GM12878 (cell line): ENCODE results near the gene RAPGEF1. TPM values are rescaled to one million over a fixed set of nuclear protein-coding genes. Genes with fewer than 3 reads are reported as not detected.

ENCODE experiments used
- ATAC-seq: fragments of 200-7000 bp; cut with Tn5 transposase; 3 replicates; pipeline ENCODE4 v1.9.1; 2020; ENCODE audit warnings: mild to moderate bottlenecking, moderate library complexity
- BruUV-seq: library from RNA; stranded (reverse); fragments of 400-500 nt; replicated peaks from 2 replicates; lab custom pipeline; 2021; lab: Mats Ljungman, UMichigan
- CTCF ChIA-PET: fragments of 300-600 bp; sonication (Branson Sonifier 250); formaldehyde crosslinking; extraction: SDS; loops from one replicate; lab custom pipeline; 2021; ENCODE audit warnings: inconsistent platforms; lab: Yijun Ruan, JAX
- POLR2A ChIA-PET: fragments of 350-600 bp; formaldehyde crosslinking; extraction: SDS; loops from one replicate; lab custom pipeline; 2021; ENCODE audit warnings: inconsistent platforms; lab: Charles Lee
- RAD21 ChIA-PET: fragments of 300-600 bp; sonication (Branson Sonifier 250); formaldehyde crosslinking; loops from one replicate; lab custom pipeline; 2023; ENCODE audit warnings: antibody characterized with exemption; ENCODE audit not compliant: unreplicated experiment; lab: Charles Lee
- SMC1A ChIA-PET: fragments of 300-600 bp; sonication (Branson Sonifier 250); formaldehyde crosslinking; loops from one replicate; lab custom pipeline; 2023; ENCODE audit not compliant: unreplicated experiment, uncharacterized antibody; lab: Charles Lee
- DNase-seq: peaks from one replicate; pipeline ENCODE4 v3.0.0-alpha.2; 2011; ENCODE audit warnings: low read depth, low spot score
- FAIRE-seq: peaks from 3 replicates; lab custom pipeline; 2011; peaks lifted over from hg19 to GRCh38; lab: Jason Lieb, UNC
- H2AFZ ChIP-seq: 2 replicates; pipeline ENCODE4 v1.6.0; 2011; ENCODE audit warnings: low read depth, low read length, control low read depth; ENCODE audit not compliant: control insufficient read depth
- H3K27ac ChIP-seq: 2 replicates; pipeline ENCODE4 v1.5.1; 2011; ENCODE audit warnings: control low read depth; ENCODE audit not compliant: control insufficient read depth, insufficient read depth
- H3K27me3 ChIP-seq, 2 experiments: replicated peaks in 1 of 2; 2 replicates each; pipeline versions ENCODE4 v1.6.0 to v1.6.1; 2011; ENCODE audit warnings: low read length in 1 of 2; ENCODE audit not compliant: control insufficient read depth in 2 of 2, insufficient read depth in 2 of 2
- H3K36me3 ChIP-seq, 2 experiments: 2 replicates each; pipeline ENCODE4 v1.5.1; 2011; ENCODE audit warnings: low read length in 1 of 2; ENCODE audit not compliant: control insufficient read depth in 2 of 2, insufficient read depth in 2 of 2
- H3K4me1 ChIP-seq: 2 replicates; pipeline ENCODE4 v1.6.1; 2011; ENCODE audit warnings: mild to moderate bottlenecking, low read length, moderate library complexity, mixed read lengths; ENCODE audit not compliant: control insufficient read depth, insufficient read depth
- H3K4me2 ChIP-seq: 2 replicates; pipeline ENCODE4 v1.6.0; 2011; ENCODE audit warnings: control low read depth; ENCODE audit not compliant: control insufficient read depth, insufficient read depth
- H3K4me3 ChIP-seq: fragments of 200-600 bp; sonication (generic); 2 replicates; pipeline ENCODE4 v1.5.1; 2016
- H3K79me2 ChIP-seq: 2 replicates; pipeline ENCODE4 v1.6.0; 2011; ENCODE audit warnings: low read length; ENCODE audit not compliant: control insufficient read depth, insufficient read depth
- H3K9ac ChIP-seq: 2 replicates; pipeline ENCODE4 v1.8.0; 2011; ENCODE audit warnings: low read length, control low read depth, mixed read lengths; ENCODE audit not compliant: control insufficient read depth, insufficient read depth
- H3K9me3 ChIP-seq: replicated peaks from 3 replicates; pipeline ENCODE4 v1.5.1; 2011; ENCODE audit warnings: mild to moderate bottlenecking, low read length; ENCODE audit not compliant: control insufficient read depth, insufficient read depth
- H4K20me1 ChIP-seq: 2 replicates; pipeline ENCODE4 v1.6.0; 2011; ENCODE audit not compliant: control insufficient read depth, insufficient read depth
- BMI1 ChIP-seq: fragments of 450-650 bp; IDR thresholded peaks from 2 replicates; pipeline ENCODE4 v1.6.1; 2016; ENCODE audit warnings: mild to moderate bottlenecking, moderate library complexity, borderline replicate concordance
- EZH2 ChIP-seq: IDR thresholded peaks from 2 replicates; pipeline ENCODE4 v1.6.1; 2012; ENCODE audit warnings: low read depth, mild to moderate bottlenecking, control low read depth, inconsistent platforms, low read length, borderline replicate concordance; ENCODE audit not compliant: control insufficient read depth
- FOXM1 ChIP-seq: IDR thresholded peaks from 2 replicates; pipeline ENCODE4 v1.6.1; 2012; ENCODE audit warnings: low read depth, mild to moderate bottlenecking, inconsistent platforms, low read length, moderate library complexity
- HCFC1 ChIP-seq: fragments of 150-350 bp; IDR thresholded peaks from 2 replicates; pipeline ENCODE4 v1.6.1; 2014; ENCODE audit warnings: low read length
- IRF4 ChIP-seq: IDR thresholded peaks from 2 replicates; pipeline ENCODE4 v1.6.1; 2011; ENCODE audit warnings: low read depth, low read length
- KDM1A ChIP-seq: fragments of 200-600 bp; sonication (generic); IDR thresholded peaks from 2 replicates; pipeline ENCODE4 v1.6.1; 2016; ENCODE audit warnings: borderline replicate concordance
- MXI1 ChIP-seq: fragments of 150-350 bp; IDR thresholded peaks from 2 replicates; pipeline ENCODE4 v1.6.1; 2011; ENCODE audit warnings: low read depth, mild to moderate bottlenecking, inconsistent platforms, low read length, improper control_type of control experiment
- NFYA ChIP-seq: IDR thresholded peaks from 2 replicates; pipeline ENCODE4 v1.6.1; 2011; ENCODE audit warnings: low read depth, mild to moderate bottlenecking, low read length, improper control_type of control experiment, borderline replicate concordance
- RUNX3 ChIP-seq: IDR thresholded peaks from 2 replicates; pipeline ENCODE4 v1.6.1; 2012; ENCODE audit warnings: low read length, inconsistent platforms
- SREBF2 ChIP-seq: IDR thresholded peaks from 2 replicates; pipeline ENCODE4 v1.6.1; 2012; ENCODE audit warnings: mild to moderate bottlenecking, low read length
- TCF12 ChIP-seq: IDR thresholded peaks from 2 replicates; pipeline ENCODE4 v1.6.1; 2011; ENCODE audit warnings: low read depth, mild to moderate bottlenecking, low read length
- WGBS: methylation state at CpG from one replicate; pipeline ENCODE4 v1.1.6; 2016; ENCODE audit warnings: low lambda C conversion rate; ENCODE audit not compliant: insufficient replicate concordance, insufficient coverage; ENCODE audit errors: missing lambda C conversion rate; 5-methylcytosine and 5-hydroxymethylcytosine counted together
- in situ Hi-C: fragments of 300-500 bp; cut with MboI; formaldehyde crosslinking; loops from 9 replicates; pipeline ENCODE4 v1.14.3; 2018; ENCODE audit warnings: mixed read lengths
- intact Hi-C: fragments of 100-400 bp; cut with micrococcal nuclease; formaldehyde crosslinking; loops from one replicate; pipeline ENCODE4 v1.14.2; 2022; ENCODE audit not compliant: unreplicated experiment
- polyA plus RNA-seq, 11 experiments: library from polyadenylated mRNA; depleted of rRNA in 4 of 11; unstranded in 6 of 11; stranded (reverse) in 5 of 11; fragments of >200 nt; fragmentation: Nextera tagmentation in 4 of 11; fragmentation: Illumina TruSeq in 1 of 11; extraction: Ambion mirVana in 4 of 11; extraction: Trizol in 1 of 11; gene quantifications; 1 replicate in 1 of 11; 2 replicates in 10 of 11; pipeline versions ENCODE4 v1.2.1 to v1.2.3, GENCODE V29; 2011 to 2016; ENCODE audit warnings: inconsistent platforms in 2 of 11, missing spikeins in 2 of 11, low read depth in 1 of 11
- total RNA-seq, 4 experiments: library from RNA; depleted of rRNA in 3 of 4; stranded (reverse); fragments of >200 nt in 3 of 4; fragmentation: Illumina TruSeq in 1 of 4; extraction: Trizol in 1 of 4; gene quantifications; 2 replicates each; pipeline versions ENCODE4 v1.2.1 to v1.2.3, GENCODE V29; 2013 to 2021
- TF ChIP-seq, protein P1 (sequence below): fragments of 450-650 bp; formaldehyde crosslinking; IDR thresholded peaks from 2 replicates; pipeline ENCODE4 v1.4.0; 2022; ENCODE audit warnings: mild to moderate bottlenecking, moderate library complexity
- TF ChIP-seq, protein P2 (sequence below): IDR thresholded peaks from 2 replicates; pipeline ENCODE4 v1.6.1; 2011; ENCODE audit warnings: mild to moderate bottlenecking, low read depth, low read length, moderate library complexity; ENCODE audit not compliant: insufficient replicate concordance
- TF ChIP-seq, protein P3 (sequence below): fragments of 450-650 bp; formaldehyde crosslinking; IDR thresholded peaks from 2 replicates; pipeline ENCODE4 v1.5.0; 2022; ENCODE audit warnings: mild to moderate bottlenecking, missing genetic modification characterization
- TF ChIP-seq, protein P4 (sequence below): IDR thresholded peaks from 2 replicates; pipeline ENCODE4 v1.6.1; 2011; ENCODE audit warnings: borderline replicate concordance, low read depth, mild to moderate bottlenecking, moderate library complexity, mixed read lengths, low read length; ENCODE audit not compliant: insufficient read depth; ENCODE audit errors: extremely low read length

RAPGEF1 gene
- total and polyA plus RNA-seq, 10 of the 15 experiments (the other 5 are each of a cell fraction or from before 2014, with no cell fraction given), result 0.42 to 113 (median 45.9) TPM

DNA sequence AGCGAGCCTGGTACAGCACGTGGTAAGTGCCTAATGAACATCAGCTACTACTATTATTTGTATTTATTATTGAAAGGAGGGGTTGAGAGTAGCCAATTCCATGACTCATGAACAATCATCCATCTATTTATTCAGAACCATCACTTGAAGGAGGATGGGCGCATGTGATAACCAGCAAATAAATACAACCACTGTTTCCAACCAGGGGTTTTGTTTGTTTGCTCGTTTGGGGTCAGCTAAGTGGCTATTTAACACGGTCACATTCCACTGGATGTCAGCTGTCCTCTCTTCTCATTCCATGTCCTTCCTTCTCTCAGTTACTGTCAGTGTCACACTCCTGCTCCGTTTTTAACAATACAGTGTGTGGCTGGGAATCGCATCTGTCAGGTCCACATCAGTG lies 8.6 kb downstream of the RAPGEF1 start:
- Histone ChIP-seq H3K9me3 (no peaks in the 10 kb centered on the region), H3K79me2 (peaks cover 94% of the 10 kb centered on the region), H2AFZ (no peak overlapping the region), H3K36me3 (no peaks in the 10 kb centered on the region; a peak in 1 of 4 replicates), H3K4me3 (peak overlapping the region; percentile 72), H3K4me1 (peaks cover 78% of the 10 kb centered on the region), H3K27me3 (no peaks in the 10 kb centered on the region), H3K9ac (peak overlapping the region; percentile 77), H3K27ac (peak overlapping the region; percentile 99), H4K20me1 (no peaks in the 10 kb centered on the region), H3K4me2 (peak overlapping the region; percentile 97)
- no TSS peak for BruUV-seq
- CTCF ChIA-PET, result interaction anchor here (0.7 to 17.1 kb wide), 12 partner anchors 9 to 109 kb away, joined by 3 to 197 read pairs (median 4); no protein-coding TSS in a partner anchor
- ATAC-seq (no peak), FAIRE-seq (no peak), DNase-seq (no peak)
- WGBS, result 0% methylated on average over 7 of the region's 7 CpGs
- POLR2A ChIA-PET, result interaction anchor here (0.6 to 17.4 kb wide), 8 partner anchors 11 to 146 kb away, joined by 3 to 291 read pairs (median 20); no protein-coding TSS in a partner anchor
- SMC1A ChIA-PET, result interaction anchor here (0.9 to 21.2 kb wide), 8 partner anchors 11 to 109 kb away, joined by 3 to 535 read pairs (median 29); no protein-coding TSS in a partner anchor
- RAD21 ChIA-PET, result interaction anchor here (0.7 to 17.7 kb wide), 10 partner anchors 22 to 140 kb away, joined by 3 to 408 read pairs (median 20); no protein-coding TSS in a partner anchor
- intact Hi-C loops, result loop anchor here (10.0 kb wide), 1 partner anchor 336 kb away; the partner anchor contains the start of gene PRRC2B
- in situ Hi-C loops, result no loop called here
- TF ChIP-seq RUNX3 (no peak), MXI1 (no peak), FOXM1 (no peak), TCF12 (no peak), NFYA (no peak), BMI1 (no peak), EZH2 (no peak), HCFC1 (no peak), SREBF2 (no peak), IRF4 (no peak), KDM1A (no peak)
- TF ChIP-seq, protein P1, sequence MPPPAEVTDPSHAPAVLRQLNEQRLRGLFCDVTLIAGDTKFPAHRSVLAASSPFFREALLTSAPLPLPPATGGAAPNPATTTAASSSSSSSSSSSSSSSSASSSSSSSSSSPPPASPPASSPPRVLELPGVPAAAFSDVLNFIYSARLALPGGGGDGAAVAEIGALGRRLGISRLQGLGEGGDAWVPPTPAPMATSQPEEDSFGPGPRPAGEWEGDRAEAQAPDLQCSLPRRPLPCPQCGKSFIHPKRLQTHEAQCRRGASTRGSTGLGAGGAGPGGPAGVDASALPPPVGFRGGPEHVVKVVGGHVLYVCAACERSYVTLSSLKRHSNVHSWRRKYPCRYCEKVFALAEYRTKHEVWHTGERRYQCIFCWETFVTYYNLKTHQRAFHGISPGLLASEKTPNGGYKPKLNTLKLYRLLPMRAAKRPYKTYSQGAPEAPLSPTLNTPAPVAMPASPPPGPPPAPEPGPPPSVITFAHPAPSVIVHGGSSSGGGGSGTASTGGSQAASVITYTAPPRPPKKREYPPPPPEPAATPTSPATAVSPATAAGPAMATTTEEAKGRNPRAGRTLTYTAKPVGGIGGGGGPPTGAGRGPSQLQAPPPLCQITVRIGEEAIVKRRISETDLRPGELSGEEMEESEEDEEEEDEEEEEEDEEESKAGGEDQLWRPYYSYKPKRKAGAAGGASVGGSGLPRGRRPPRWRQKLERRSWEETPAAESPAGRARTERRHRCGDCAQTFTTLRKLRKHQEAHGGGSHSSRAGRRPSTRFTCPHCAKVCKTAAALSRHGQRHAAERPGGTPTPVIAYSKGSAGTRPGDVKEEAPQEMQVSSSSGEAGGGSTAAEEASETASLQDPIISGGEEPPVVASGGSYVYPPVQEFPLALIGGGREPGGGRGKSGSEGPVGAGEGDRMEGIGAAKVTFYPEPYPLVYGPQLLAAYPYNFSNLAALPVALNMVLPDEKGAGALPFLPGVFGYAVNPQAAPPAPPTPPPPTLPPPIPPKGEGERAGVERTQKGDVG (CRISPR knock-in tag), result no peak
- TF ChIP-seq, protein P2, sequence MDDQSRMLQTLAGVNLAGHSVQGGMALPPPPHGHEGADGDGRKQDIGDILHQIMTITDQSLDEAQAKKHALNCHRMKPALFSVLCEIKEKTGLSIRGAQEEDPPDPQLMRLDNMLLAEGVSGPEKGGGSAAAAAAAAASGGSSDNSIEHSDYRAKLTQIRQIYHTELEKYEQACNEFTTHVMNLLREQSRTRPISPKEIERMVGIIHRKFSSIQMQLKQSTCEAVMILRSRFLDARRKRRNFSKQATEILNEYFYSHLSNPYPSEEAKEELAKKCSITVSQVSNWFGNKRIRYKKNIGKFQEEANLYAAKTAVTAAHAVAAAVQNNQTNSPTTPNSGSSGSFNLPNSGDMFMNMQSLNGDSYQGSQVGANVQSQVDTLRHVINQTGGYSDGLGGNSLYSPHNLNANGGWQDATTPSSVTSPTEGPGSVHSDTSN, result no peak
- TF ChIP-seq, protein P3, sequence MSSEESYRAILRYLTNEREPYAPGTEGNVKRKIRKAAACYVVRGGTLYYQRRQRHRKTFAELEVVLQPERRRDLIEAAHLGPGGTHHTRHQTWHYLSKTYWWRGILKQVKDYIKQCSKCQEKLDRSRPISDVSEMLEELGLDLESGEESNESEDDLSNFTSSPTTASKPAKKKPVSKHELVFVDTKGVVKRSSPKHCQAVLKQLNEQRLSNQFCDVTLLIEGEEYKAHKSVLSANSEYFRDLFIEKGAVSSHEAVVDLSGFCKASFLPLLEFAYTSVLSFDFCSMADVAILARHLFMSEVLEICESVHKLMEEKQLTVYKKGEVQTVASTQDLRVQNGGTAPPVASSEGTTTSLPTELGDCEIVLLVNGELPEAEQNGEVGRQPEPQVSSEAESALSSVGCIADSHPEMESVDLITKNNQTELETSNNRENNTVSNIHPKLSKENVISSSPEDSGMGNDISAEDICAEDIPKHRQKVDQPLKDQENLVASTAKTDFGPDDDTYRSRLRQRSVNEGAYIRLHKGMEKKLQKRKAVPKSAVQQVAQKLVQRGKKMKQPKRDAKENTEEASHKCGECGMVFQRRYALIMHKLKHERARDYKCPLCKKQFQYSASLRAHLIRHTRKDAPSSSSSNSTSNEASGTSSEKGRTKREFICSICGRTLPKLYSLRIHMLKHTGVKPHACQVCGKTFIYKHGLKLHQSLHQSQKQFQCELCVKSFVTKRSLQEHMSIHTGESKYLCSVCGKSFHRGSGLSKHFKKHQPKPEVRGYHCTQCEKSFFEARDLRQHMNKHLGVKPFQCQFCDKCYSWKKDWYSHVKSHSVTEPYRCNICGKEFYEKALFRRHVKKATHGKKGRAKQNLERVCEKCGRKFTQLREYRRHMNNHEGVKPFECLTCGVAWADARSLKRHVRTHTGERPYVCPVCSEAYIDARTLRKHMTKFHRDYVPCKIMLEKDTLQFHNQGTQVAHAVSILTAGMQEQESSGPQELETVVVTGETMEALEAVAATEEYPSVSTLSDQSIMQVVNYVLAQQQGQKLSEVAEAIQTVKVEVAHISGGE (CRISPR knock-in tag), result no peak
- TF ChIP-seq, protein P4, sequence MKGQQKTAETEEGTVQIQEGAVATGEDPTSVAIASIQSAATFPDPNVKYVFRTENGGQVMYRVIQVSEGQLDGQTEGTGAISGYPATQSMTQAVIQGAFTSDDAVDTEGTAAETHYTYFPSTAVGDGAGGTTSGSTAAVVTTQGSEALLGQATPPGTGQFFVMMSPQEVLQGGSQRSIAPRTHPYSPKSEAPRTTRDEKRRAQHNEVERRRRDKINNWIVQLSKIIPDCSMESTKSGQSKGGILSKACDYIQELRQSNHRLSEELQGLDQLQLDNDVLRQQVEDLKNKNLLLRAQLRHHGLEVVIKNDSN, result no peak
